ENCODE data around the gene UCP2. TPM values are rescaled to one million over a fixed set of nuclear protein-coding genes. Genes with fewer than 3 reads are reported as not detected.

UCP2 gene
- total and polyA plus RNA-seq, 2 donors (not counting 3 experiments of a cell fraction or from before 2014, with no cell fraction given) = 16.5 to 24.0 TPM

DNA sequence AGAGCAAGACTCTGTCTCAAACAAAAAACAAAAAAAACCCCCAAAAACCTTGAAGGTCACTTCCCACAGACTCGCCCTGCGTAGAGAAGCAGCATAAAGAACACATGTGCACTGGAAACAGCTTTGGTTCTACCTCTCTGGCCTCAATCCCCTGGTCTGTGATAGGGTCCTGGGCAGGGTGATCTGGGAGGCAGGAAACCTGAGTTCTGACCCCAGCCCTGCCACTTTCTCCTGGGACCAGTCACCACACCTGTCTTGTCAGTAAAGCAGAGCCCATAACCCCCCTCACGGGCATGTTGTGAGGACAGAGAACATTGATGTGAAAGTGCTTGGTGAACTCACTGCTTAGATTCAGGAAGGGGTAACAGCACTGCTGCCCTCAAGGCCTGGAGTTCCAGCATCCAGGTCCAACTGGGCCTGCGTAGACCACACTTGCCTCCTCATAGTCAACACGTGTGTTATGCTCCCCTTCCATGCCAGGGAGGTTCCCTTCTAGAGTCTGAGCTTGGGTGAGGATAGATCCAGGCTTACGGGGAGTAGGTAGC lies 11.4 kb downstream of the UCP2 start:
- no peak for TF ChIP-seq POLR2A (IDR thresholded peaks at IDR 0.05; ENCODE audit: low read depth, low read length)
- no peak for TF ChIP-seq JUN (IDR thresholded peaks at IDR 0.05; ENCODE audit: borderline replicate concordance, insufficient read depth, insufficient read length, low read depth)
- TF ChIP-seq, protein P1, sequence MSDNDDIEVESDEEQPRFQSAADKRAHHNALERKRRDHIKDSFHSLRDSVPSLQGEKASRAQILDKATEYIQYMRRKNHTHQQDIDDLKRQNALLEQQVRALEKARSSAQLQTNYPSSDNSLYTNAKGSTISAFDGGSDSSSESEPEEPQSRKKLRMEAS (IDR thresholded peaks at IDR 0.05; ENCODE audit: insufficient read depth, insufficient read length) = no peak
- no peak for TF ChIP-seq GATA2 (IDR thresholded peaks at IDR 0.05; ENCODE audit: insufficient read depth, insufficient read length, low read depth, low read length)
- TF ChIP-seq, protein P2, sequence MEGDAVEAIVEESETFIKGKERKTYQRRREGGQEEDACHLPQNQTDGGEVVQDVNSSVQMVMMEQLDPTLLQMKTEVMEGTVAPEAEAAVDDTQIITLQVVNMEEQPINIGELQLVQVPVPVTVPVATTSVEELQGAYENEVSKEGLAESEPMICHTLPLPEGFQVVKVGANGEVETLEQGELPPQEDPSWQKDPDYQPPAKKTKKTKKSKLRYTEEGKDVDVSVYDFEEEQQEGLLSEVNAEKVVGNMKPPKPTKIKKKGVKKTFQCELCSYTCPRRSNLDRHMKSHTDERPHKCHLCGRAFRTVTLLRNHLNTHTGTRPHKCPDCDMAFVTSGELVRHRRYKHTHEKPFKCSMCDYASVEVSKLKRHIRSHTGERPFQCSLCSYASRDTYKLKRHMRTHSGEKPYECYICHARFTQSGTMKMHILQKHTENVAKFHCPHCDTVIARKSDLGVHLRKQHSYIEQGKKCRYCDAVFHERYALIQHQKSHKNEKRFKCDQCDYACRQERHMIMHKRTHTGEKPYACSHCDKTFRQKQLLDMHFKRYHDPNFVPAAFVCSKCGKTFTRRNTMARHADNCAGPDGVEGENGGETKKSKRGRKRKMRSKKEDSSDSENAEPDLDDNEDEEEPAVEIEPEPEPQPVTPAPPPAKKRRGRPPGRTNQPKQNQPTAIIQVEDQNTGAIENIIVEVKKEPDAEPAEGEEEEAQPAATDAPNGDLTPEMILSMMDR (IDR thresholded peaks at IDR 0.05; ENCODE audit: extremely low read depth in 1 of 2, insufficient read depth in 1 of 2, low read depth in 1 of 2, low read length in 2 of 2) = no peak
- TF ChIP-seq MYC (IDR thresholded peaks at IDR 0.05; ENCODE audit: low read depth, low read length) = no peak
- no peak for TF ChIP-seq EZH2 (IDR thresholded peaks at IDR 0.05; ENCODE audit: borderline replicate concordance, low read depth, low read length, severe bottlenecking)
- no peak for TF ChIP-seq POLR2AphosphoS5 (IDR thresholded peaks at IDR 0.05; ENCODE audit: insufficient read depth, low read depth, low read length)
- TF ChIP-seq FOS (IDR thresholded peaks at IDR 0.05; ENCODE audit: borderline replicate concordance, insufficient read depth, low read length) = no peak
- H3K9me1 ChIP-seq (replicated peaks; ENCODE audit: control insufficient read depth, extremely low read depth, insufficient read depth, low read length) = no peaks in the 10 kb centered on the region
- H3K9me3 ChIP-seq (replicated peaks; ENCODE audit: control insufficient read depth, insufficient read depth, low read length) = no peaks in the 10 kb centered on the region
- H4K20me1 ChIP-seq (replicated peaks; ENCODE audit: control insufficient read depth, extremely low read depth, insufficient read depth, low read length) = no peaks in the 10 kb centered on the region
- H3K79me2 ChIP-seq (ENCODE audit: control insufficient read depth, insufficient read depth, low read length) = no peaks in the 10 kb centered on the region
- intact Hi-C loops (cut with micrococcal nuclease) (no loop called here), dilution Hi-C loops (cut with MboI; ENCODE audit: extremely low pct_ligation_motif_present, low sequenced_read_pairs) (no loop called here)
- H3K4me3 ChIP-seq (replicated peaks in 1 of 3; ENCODE audit: insufficient read depth in 1 of 3, low read depth in 1 of 3, low read length in 3 of 3) = no peak overlapping the region
- no peak overlapping the region for H2AFZ ChIP-seq (ENCODE audit: low read depth, low read length)
- no peaks in the 10 kb centered on the region for H3K4me1 ChIP-seq (ENCODE audit: control insufficient read depth, extremely low read depth, insufficient read depth, low read length)
- no peak overlapping the region for H3K27ac ChIP-seq (ENCODE audit: insufficient read depth, low read depth, low read length)
- FAIRE-seq (no peak), DNase-seq (ENCODE audit: low read depth, low spot score) (no peak)
- H3K4me2 ChIP-seq (ENCODE audit: insufficient read depth, low read length) = no peak overlapping the region
- no peak overlapping the region for H3K9ac ChIP-seq (replicated peaks; ENCODE audit: extremely low read depth, insufficient read depth, low read length)
- no peaks in the 10 kb centered on the region for H3K27me3 ChIP-seq (ENCODE audit: control insufficient read depth in 2 of 2, insufficient read depth in 2 of 2, low read length in 2 of 2)
- ChIA-PET POLR2A (no interaction called here), CTCF (interaction anchor here (1.7 kb wide), 1 partner anchor 7 kb away, joined by 4 read pairs; no protein-coding TSS in a partner anchor)
- BruUV-seq (replicated peaks) = no TSS peak
- peaks cover 0 to under 1% of the 10 kb centered on the region in 2 experiments for H3K36me3 ChIP-seq (ENCODE audit: control insufficient read depth in 2 of 2, extremely low read depth in 1 of 2, insufficient read depth in 2 of 2, low read length in 2 of 2)
